OCI-LY7 (cell line): ENCODE data around the gene MACROD1.

Source experiments
- CTCF ChIP-seq: fragments of 200-600 bp; sonication (generic); conservative IDR thresholded peaks from 2 replicates; pipeline ENCODE4 v1.5.1; 2014; ENCODE audit warnings: mild to moderate bottlenecking, antibody characterized with exemption, low read length, moderate library complexity, mixed read lengths
- EZH2phosphoT487 ChIP-seq: fragments of 200-600 bp; sonication (generic); IDR thresholded peaks from 2 replicates; pipeline ENCODE4 v1.6.1; 2018; ENCODE audit warnings: low read depth, borderline replicate concordance, mild to moderate bottlenecking, mixed run types, antibody characterized with exemption, low read length, moderate library complexity, mixed read lengths

DNA sequence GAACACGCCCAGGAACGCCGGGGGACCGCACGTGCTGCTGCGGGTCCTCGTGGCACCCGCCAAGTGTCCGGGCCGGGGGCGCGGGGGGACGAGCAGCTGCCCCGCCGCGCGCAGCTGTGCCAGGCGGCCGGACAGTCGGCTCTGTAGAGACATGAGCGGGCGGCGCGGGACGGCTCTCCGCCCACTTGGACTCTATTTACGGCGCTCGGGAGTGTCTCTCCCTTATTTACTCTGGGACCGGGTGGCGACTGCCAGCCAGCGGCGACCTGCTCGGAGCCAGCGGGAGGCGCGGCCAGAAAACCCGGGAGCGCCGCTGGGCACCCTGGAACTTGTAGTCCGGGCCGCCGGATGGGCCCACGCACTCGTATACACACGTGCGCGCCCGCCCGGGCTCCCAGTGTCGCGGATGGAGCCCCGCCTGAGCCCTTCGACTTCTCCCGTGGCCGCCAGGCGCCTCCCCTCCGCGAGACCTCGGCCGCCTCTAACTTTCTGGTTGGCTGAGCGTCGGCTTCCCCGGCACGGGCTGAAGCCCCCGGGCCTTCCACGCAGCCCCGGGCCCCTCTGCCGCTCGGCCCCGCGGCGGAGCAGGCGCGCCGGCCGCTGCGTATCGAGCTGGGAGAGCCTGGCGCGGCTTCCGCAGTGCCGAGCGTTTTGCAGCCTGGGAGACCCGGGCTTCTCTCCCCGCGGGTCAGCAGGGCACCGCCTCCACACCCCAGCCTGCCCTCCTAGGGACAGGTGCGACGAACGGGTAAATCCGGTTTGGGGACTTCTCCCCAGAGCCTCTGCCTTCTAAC, at the start of gene MACROD1:
- no peak for TF ChIP-seq CTCF
- TF ChIP-seq EZH2phosphoT487, result no peak
